ENCODE results near the gene VPS26C. TPM values are rescaled to one million over a fixed set of nuclear protein-coding genes. Genes with fewer than 3 reads are reported as not detected.

VPS26C gene
- total and polyA plus RNA-seq, 10 of the 15 experiments (the other 5 are each of a cell fraction or from before 2014, with no cell fraction given), result 32.5 to 65.1 (median 48.0) TPM

DNA sequence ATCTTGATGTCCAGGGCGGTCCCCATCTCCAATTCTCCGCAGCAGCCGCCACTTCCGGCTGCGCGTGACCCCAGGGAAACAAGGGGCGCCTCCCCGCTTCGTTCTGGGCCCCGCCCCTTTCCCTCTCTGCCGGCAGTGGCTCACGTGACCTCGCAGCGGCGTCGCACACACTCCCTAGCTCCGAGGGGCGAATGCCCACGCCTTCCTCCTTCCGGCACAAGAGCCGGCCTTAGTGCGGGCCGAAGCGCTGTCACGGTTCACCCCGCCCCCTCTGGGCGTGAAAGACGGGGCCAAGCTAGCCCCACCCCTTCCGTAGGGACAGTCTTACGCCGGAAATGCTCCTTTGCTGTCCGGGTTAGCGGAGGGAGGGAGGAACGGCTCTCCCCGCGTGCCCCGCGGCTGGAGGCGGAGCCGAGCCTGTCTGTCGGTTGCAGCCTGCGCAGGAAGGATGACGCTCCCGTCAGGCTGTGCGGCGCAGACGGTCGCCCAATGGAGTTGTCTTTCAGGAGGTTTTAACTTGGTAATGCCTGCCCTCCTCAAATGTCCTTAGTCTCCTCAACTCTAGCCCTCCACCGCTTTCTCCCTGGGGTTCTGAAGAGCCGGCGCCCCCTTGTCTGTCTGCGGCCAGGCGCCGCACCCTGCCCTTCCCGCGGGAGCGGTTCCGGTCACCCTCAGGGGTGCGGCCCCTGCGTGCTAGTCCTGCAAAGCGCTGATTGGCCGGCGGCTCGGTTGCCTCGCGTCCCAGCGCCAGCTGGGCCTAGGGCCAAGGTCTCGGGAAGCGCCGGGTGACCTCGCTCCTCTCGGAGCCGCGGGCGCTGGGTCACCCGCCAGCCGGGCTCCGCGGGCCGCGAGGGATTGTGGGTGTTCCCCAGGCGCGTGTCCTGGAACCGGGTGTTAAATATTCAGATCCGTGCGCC, at the start of gene VPS26C (continued):
- TF ChIP-seq, protein P1, sequence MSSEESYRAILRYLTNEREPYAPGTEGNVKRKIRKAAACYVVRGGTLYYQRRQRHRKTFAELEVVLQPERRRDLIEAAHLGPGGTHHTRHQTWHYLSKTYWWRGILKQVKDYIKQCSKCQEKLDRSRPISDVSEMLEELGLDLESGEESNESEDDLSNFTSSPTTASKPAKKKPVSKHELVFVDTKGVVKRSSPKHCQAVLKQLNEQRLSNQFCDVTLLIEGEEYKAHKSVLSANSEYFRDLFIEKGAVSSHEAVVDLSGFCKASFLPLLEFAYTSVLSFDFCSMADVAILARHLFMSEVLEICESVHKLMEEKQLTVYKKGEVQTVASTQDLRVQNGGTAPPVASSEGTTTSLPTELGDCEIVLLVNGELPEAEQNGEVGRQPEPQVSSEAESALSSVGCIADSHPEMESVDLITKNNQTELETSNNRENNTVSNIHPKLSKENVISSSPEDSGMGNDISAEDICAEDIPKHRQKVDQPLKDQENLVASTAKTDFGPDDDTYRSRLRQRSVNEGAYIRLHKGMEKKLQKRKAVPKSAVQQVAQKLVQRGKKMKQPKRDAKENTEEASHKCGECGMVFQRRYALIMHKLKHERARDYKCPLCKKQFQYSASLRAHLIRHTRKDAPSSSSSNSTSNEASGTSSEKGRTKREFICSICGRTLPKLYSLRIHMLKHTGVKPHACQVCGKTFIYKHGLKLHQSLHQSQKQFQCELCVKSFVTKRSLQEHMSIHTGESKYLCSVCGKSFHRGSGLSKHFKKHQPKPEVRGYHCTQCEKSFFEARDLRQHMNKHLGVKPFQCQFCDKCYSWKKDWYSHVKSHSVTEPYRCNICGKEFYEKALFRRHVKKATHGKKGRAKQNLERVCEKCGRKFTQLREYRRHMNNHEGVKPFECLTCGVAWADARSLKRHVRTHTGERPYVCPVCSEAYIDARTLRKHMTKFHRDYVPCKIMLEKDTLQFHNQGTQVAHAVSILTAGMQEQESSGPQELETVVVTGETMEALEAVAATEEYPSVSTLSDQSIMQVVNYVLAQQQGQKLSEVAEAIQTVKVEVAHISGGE (CRISPR knock-in tag; IDR thresholded peaks at IDR 0.05), result peak; percentile 76
- TF ChIP-seq CBX5 (IDR thresholded peaks at IDR 0.05; ENCODE audit: low read depth) (0 out of 2 replicates have a peak, but pooled peaks have one; percentile 47), SRF (IDR thresholded peaks at IDR 0.05; ENCODE audit: low read depth in 2 of 2, low read length in 2 of 2) (peak; percentile 86 to 87; a peak in 3 of 4 replicates), HDGF (IDR thresholded peaks at IDR 0.05) (peak; percentile 99), SKIL (IDR thresholded peaks at IDR 0.05; ENCODE audit: low read depth, poor library complexity, severe bottlenecking) (no peak), GABPA (IDR thresholded peaks at IDR 0.05; ENCODE audit: low read depth) (peak; percentile 91), BCL11A (IDR thresholded peaks at IDR 0.05; ENCODE audit: low read depth, low read length) (no peak), FOXK2 (IDR thresholded peaks at IDR 0.05) (peak; percentile 75), RB1 (IDR thresholded peaks at IDR 0.05; ENCODE audit: borderline replicate concordance) (no peak; the same call in 1 of the 2 replicates), CEBPZ (IDR thresholded peaks at IDR 0.05; ENCODE audit: low read depth, low read length) (no peak), ZNF592 (IDR thresholded peaks at IDR 0.05) (no peak)
